EL (cell line): ENCODE data around the gene FGFR4.
A peak's percentile ranks its signal among the peaks of the same experiment; 100 is the strongest.

Source experiments
- DNase-seq: peaks from one replicate; pipeline ENCODE4 v3.0.0-alpha.2; 2016

Gene FGFR4

DNA sequence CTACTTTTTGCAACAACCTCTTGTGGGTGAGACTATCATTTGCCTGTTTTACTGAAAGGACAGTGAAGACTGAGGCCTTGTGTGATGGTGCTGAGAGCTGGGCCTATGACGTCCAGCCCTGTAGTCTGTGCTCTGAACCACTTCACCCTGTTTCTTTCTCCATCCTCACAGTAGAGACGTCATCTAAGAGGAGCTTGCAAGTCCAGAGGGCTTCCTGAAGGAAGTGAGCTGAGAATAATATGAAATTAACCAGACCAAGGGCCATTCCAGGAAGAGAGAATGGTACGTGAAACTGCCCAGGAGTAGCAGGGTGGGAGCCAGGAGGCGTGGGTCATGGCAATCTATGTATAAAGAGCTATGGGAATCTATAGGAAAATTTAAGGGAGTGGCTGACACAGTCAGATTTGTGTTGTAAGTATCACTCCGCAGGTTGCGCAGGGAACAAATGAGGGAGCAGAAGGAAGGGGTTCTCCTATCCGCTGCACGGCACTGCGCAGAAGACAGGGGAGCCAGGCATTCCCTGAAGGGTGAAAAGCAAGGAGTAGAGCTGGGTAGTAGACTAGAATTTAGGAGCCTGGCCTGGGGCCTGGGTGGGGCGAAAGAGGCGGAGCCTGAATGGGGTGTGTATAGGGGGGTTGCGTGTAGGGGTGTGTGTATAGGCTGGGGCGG is 596 bp upstream of the FGFR4 start:
- DNase-seq: no peak

- DNase-seq: no peak
These were observed 787 bp downstream of the FGFR4 start for GRCh38 chr5:177087398-177088005.

GRCh38 chr5:177089127-177089526 is 2.4 kb downstream of the FGFR4 start:
- DNase-seq: no peak

GRCh38 chr5:177089825-177090641 is 3.3 kb downstream of the FGFR4 start:
- no peak for DNase-seq

- DNase-seq: no peak
These were observed 4.1 kb downstream of the FGFR4 start for GRCh38 chr5:177090813-177091212.

- no peak for DNase-seq
These were observed 4.5 kb downstream of the FGFR4 start for GRCh38 chr5:177091232-177091631.

DNA sequence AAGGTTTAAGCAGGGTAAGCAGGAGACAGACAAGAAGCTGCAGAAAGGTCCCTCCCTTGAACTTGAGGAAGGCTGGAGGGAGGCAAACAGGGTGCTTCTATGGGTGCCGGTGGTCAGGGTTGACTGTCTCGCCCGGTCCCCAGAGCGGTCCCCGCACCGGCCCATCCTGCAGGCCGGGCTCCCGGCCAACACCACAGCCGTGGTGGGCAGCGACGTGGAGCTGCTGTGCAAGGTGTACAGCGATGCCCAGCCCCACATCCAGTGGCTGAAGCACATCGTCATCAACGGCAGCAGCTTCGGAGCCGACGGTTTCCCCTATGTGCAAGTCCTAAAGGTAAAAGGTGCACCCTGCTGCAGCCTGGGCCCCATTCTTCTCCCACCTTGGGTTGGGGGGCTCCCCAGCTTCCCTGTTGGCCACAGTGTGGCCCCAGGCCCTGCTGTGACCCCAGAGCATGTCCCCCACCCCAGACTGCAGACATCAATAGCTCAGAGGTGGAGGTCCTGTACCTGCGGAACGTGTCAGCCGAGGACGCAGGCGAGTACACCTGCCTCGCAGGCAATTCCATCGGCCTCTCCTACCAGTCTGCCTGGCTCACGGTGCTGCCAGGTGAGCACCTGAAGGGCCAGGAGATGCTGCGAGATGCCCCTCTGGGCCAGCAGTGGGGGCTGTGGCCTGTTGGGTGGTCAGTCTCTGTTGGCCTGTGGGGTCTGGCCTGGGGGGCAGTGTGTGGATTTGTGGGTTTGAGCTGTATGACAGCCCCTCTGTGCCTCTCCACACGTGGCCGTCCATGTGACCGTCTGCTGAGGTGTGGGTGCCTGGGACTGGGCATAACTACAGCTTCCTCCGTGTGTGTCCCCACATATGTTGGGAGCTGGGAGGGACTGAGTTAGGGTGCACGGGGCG is 5.7 kb downstream of the FGFR4 start:
- no peak for DNase-seq

GRCh38 chr5:177093082-177093712 is 6.5 kb downstream of the FGFR4 start:
- DNase-seq: no peak

DNA sequence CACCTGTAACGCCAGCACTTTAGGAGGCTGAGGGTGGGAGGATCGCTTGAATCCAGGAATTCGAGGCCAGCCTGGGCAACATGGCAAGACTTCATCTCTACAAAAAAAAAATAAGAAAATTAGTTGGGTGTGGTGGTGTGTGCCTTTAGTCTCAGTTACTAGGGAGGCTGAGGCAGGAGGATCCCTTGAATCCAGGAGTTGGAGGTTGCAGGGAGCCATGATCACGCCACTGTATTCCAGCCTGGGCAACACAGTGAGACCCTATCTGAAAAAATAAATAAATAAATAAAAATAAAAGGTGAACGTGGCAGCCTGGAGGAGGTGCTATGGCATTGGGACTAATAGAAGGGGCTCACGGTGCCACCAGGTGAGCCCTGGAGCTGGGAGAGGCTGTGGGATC is 7.1 kb downstream of the FGFR4 start:
- no peak for DNase-seq

DNA sequence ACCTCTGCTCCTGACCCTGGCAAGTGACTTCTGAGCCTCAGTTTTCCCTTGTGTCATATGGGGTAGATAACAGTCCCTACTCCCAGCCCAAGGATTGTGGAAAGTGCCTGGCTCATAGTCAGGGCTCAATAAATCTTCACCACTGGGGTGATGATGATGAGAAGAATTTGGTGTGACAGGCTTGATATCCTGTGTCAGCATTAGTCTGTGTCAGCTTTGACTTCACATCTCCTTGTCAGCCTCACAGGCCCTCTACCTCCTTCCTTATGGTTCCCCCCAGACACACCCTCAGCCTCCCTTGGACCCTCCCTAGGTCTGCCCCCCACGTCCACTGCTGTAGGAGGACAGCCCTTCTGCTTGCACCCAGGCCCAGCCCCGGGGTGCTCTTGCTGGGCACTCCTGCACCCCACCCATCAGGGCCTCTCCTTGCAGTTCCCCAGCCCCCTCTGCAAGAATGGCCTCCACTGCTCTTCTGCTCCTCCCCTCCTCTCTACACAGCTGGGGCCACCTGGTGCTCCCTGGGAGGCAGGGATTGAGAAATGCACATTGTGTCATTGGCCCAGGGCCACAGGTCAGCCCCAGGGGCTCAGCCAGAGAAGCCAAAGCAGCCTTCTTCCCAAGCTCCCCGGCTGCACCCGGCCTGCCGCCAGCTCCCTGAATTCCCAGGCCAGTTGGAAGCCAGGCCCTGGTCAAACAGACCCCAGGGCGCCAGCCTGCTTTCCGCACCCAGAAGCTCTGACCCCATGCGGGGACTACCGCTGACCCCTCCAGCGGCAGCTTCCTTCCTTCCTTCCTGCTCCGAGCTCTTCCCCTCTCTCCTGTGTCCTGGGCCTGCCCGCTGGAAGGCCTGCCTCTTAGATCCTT is 7.7 kb downstream of the FGFR4 start:
- no peak for DNase-seq

DNA sequence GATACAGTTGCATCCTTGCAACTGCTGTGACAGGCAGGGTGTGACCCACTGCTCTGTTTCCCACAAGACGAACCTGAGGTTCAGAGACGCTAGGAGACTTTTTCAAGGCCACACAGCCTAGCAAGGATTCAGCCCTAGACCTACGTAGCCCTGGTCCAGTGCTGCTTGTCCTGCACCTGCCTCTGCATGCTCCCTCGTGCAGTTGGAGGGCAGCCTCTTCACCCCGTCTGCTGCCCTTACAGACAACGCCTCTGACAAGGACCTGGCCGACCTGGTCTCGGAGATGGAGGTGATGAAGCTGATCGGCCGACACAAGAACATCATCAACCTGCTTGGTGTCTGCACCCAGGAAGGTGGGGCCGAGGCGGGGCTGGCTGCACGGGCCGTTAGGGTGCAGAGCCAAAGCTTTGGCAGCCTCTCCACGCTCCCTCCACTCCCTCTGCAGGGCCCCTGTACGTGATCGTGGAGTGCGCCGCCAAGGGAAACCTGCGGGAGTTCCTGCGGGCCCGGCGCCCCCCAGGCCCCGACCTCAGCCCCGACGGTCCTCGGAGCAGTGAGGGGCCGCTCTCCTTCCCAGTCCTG is 8.5 kb downstream of the FGFR4 start:
- DNase-seq: no peak

DNA sequence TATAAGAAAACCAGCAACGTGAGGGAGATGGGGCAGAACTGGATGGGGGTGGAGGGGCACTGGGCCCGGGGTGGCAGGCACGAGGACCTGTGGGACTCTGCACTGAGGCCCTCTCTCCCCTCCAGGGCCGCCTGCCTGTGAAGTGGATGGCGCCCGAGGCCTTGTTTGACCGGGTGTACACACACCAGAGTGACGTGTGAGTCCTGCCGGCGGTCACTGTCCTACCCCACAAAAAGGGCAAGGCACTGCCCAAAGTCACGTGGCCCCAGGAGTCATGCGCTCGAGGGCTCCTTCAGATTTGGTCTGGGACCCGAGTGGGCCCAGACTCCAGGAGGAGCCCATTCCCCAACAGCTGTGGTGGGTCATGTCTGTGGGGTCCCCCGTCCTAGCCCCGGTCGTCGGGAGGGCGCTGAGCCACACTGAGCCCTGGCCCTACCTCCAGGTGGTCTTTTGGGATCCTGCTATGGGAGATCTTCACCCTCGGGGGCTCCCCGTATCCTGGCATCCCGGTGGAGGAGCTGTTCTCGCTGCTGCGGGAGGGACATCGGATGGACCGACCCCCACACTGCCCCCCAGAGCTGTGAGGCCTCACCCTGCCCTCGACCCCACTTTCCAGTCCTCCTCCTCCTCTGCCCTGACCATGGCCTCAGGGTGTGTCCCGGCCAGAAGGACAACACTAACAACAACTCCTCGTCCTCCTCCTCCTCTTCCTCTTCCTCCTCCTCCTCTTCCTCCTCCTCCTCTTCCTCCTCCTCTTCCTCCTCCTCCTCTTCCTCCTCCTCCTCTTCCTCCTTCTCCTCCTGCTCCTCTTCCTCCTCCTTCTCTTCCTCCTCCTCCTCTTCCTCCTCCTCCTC is 9.7 kb downstream of the FGFR4 start:
- DNase-seq: no peak

GRCh38 chr5:177097016-177097985 is 10.6 kb downstream of the FGFR4 start:
- DNase-seq: no peak

GRCh38 chr5:177098120-177098469 is 11.4 kb downstream of the FGFR4 start:
- DNase-seq: no peak

DNA sequence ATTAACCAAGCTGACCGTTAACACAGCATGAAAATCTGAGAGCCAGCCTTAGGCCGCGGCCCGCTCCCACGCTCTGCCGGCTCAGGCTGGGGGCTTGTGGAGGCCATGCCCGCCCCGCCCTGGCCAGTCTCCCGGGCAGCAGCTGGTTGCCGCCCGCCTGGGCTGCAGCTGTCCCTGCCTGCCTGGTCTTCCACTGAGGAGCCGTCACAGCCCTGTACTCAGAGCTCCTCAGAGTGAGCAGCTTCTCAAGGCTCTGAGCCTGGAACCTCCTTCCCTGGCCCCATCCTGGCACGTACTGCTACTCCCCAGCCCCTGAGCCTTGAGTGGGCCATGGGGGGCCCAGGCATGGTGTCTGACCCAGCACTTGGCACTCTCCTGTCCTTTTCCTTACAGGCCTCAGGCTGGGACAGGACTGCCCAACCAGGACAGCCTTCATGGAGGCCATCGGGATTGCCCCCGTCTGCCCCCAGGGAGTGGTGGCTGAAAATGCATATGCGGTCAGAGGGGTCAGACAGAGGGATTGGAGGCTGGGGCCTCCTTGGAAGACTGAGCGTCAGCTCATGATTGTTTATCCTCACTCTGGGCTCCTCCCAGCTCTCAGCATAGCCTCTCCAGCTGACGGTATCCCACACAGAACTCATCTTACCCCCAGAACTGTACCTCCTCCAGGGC is 11.9 kb downstream of the FGFR4 start:
- DNase-seq: no peak

GRCh38 chr5:177099422-177100093 is 12.8 kb downstream of the FGFR4 start:
- no peak for DNase-seq

GRCh38 chr5:177100714-177101121 is 14.0 kb downstream of the FGFR4 start:
- DNase-seq: peak; percentile 63
